Esophagus muscularis mucosa (tissue), 4 donors: Measurements from ENCODE around the gene IL21. TPM values are rescaled to one million over a fixed set of nuclear protein-coding genes. Genes with fewer than 3 reads are reported as not detected.
A peak's percentile ranks its signal among the peaks of the same experiment; 100 is the strongest.
"Not testable (repeated sequence)": the region's sequence is repeated elsewhere in the genome, so short reads cannot be mapped to it uniquely, and the experiment has no call there.

Experiments
- DNase-seq: peaks from one replicate; pipeline ENCODE4 v3.0.0-alpha.2; 2017; ENCODE audit errors: extremely low spot score
- H3K27ac ChIP-seq, 4 donors: fragments of 200-600 bp; sonication (generic); replicated peaks in 1 of 4; 1 replicate in 3 of 4; 2 replicates in 1 of 4; pipeline ENCODE4 v1.5.1; 2016 to 2019; ENCODE audit warnings: mild to moderate bottlenecking in 1 of 4
- H3K27me3 ChIP-seq, 4 donors: fragments of 200-600 bp; sonication (generic); one replicate each; pipeline versions ENCODE4 v1.5.1 to v1.6.0; 2016 to 2019
- H3K36me3 ChIP-seq, 4 donors: fragments of 200-600 bp; sonication (generic); one replicate each; pipeline ENCODE4 v1.5.1; 2016 to 2019
- H3K4me1 ChIP-seq, 4 donors: fragments of 200-600 bp; sonication (generic); one replicate each; pipeline ENCODE4 v1.5.1; 2016 to 2019
- H3K4me3 ChIP-seq, 4 donors: fragments of 200-600 bp; sonication (generic); 1 replicate in 2 of 4; 2 replicates in 2 of 4; pipeline ENCODE4 v1.5.1; 2016 to 2019; ENCODE audit warnings: mild to moderate bottlenecking in 4 of 4, moderate library complexity in 1 of 4
- H3K9me3 ChIP-seq, 4 donors: fragments of 200-600 bp; sonication (generic); 1 replicate in 3 of 4; 2 replicates in 1 of 4; pipeline ENCODE4 v1.5.1; 2016 to 2019
- EP300 ChIP-seq: sonication (generic); formaldehyde crosslinking; IDR thresholded peaks from one replicate; pipeline ENCODE4 v1.6.1; 2017; ENCODE audit warnings: antibody characterized with exemption
- POLR2A ChIP-seq: fragments of 450-650 bp; IDR thresholded peaks from one replicate; pipeline ENCODE4 v1.6.1; 2017; ENCODE audit warnings: antibody characterized with exemption, moderate library complexity, mild to moderate bottlenecking, low read depth
- POLR2AphosphoS5 ChIP-seq, 2 donors: sonication (generic); formaldehyde crosslinking; IDR thresholded peaks; one replicate each; pipeline ENCODE4 v1.6.1; 2017; ENCODE audit warnings: antibody characterized with exemption in 2 of 2
- WGBS: methylation state at CpG from one replicate; pipeline ENCODE4 v1.1.5; 2018; 5-methylcytosine and 5-hydroxymethylcytosine counted together
- intact Hi-C: fragments of 100-400 bp; cut with DNase I; formaldehyde crosslinking; loops from one replicate; pipeline ENCODE4 v1.15.1; 2023
- total RNA-seq, 4 donors: library from RNA; depleted of rRNA; stranded (reverse); fragments of >200 nt; gene quantifications; one replicate each; pipeline versions ENCODE4 v1.1.0 to v1.2.1, GENCODE V29; 2016
- TF ChIP-seq, protein P1 (sequence below), 3 experiments: fragments of 200-600 bp in 2 of 3; fragments of 450-650 bp in 1 of 3; sonication (generic) in 2 of 3; IDR thresholded peaks; one replicate each; pipeline ENCODE4 v1.5.1; 2017 to 2019; ENCODE audit warnings: antibody characterized with exemption in 3 of 3, mild to moderate bottlenecking in 2 of 3, moderate library complexity in 1 of 3

The IL21 gene
- total RNA-seq, 4 donors from 2014 or later, result not detected

DNA sequence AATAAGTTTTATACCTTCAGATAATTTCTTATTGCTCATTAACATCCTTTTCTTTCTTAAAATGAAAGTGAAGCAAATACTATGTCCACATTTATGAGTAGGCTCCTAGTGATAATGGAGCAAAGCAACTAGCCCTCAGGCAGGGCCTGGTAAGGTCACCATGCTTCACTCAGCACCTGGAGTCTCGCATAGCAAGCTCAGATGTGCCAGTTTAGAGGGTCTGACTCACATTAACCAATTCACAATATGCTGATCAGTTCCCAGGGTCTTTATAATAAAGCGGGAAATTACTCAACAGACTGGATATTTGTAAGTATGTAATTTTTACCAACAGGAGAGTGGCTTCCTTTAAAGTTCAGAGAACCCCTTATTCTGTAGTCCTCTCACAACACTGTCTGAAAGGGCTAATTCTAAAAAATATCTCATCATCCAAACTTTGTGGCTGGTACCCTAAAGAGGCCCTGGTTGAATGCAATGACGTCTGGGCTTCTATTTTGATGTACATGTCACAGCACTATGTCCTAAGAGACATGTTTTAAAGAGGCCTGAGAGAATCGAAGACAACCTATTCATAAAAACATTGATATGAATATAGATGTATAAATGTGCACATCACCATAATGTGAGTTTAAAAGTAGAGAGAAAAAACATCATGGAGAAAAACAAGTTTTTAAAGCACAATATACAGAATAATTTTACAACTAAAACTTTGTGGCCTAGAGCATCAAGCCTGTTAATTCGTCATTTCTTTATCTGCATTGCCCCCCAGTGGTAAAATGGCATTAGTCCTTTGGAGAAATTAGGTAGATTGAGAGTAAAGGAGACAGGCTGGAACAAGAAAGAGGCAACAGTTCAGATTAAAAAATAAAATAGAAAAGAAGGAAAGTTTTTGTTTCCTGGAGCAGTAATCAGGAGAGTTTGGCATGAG, 44.3 kb downstream of the IL21 start:
- WGBS, result 69% methylated on average over 5 of the region's 5 CpGs
- intact Hi-C loops, result no loop called here
- Histone ChIP-seq H3K9me3 (no peaks in the 10 kb centered on the region), H3K36me3 (no peaks in the 10 kb centered on the region), H3K4me1 (no peaks in the 10 kb centered on the region), H3K27me3 (no peaks in the 10 kb centered on the region), H3K27ac (no peak overlapping the region), H3K4me3 (no peak overlapping the region)
- no peak for TF ChIP-seq EP300
- TF ChIP-seq, protein P1, sequence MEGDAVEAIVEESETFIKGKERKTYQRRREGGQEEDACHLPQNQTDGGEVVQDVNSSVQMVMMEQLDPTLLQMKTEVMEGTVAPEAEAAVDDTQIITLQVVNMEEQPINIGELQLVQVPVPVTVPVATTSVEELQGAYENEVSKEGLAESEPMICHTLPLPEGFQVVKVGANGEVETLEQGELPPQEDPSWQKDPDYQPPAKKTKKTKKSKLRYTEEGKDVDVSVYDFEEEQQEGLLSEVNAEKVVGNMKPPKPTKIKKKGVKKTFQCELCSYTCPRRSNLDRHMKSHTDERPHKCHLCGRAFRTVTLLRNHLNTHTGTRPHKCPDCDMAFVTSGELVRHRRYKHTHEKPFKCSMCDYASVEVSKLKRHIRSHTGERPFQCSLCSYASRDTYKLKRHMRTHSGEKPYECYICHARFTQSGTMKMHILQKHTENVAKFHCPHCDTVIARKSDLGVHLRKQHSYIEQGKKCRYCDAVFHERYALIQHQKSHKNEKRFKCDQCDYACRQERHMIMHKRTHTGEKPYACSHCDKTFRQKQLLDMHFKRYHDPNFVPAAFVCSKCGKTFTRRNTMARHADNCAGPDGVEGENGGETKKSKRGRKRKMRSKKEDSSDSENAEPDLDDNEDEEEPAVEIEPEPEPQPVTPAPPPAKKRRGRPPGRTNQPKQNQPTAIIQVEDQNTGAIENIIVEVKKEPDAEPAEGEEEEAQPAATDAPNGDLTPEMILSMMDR (IDR thresholded peaks at IDR 0.05), result peak in 2 of 3 experiments; percentile 13 to 40
- no peak for DNase-seq

DNA sequence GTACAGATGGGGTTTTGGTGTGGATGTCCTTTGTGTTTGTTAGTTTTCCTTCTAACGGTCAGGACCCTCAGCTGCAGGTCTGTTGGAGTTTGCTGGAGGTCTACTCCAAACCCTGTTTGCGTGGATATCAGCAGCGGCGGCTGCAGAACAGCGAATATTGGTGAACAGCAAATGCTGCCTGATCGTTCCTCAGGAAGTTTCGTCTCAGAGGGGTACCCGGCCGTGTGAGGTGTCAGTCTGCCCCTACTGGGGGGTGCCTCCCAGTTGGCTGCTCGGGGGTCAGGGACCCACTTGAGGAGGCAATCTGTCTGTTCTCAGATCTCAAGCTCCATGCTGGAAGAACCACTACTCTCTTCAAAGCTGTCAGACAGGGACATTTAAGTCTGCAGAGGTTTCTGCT, 46.5 kb downstream of the IL21 start:
- H3K4me1 ChIP-seq, H3K36me3 ChIP-seq, intact Hi-C loops, H3K9me3 ChIP-seq, H3K27ac ChIP-seq, H3K4me3 ChIP-seq, H3K27me3 ChIP-seq, DNase-seq: not testable (repeated sequence)
- WGBS, result 87% methylated on average over 10 of the region's 10 CpGs

DNA sequence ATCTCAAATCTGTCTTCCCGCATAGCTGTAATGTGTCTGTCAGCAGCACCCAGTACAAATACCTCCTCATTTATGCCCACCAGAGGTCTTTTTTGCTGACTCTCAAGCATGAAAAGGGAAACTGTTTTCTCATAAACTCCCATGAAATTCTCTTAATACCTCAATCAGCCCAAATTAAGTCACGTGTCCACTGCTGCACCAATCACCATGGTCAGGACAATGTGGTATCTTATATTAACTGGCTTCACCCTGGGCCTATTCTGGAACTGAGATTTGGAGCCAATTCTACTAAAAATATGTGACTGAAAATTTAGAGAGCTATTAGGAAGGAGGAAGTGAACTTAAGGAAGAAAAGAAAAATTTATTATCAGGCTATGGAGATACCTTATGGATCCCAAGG, 58.4 kb downstream of the IL21 start:
- Histone ChIP-seq H3K9me3 (peaks cover 0 to 8% (median 3%) of the 10 kb centered on the region in 4 donors), H3K27me3 (no peaks in the 10 kb centered on the region), H3K27ac (no peak overlapping the region), H3K4me3 (no peak overlapping the region), H3K4me1 (no peaks in the 10 kb centered on the region), H3K36me3 (no peaks in the 10 kb centered on the region)
- intact Hi-C loops, result no loop called here
- DNase-seq, result no peak
- WGBS, result 54% methylated on average over 2 of the region's 2 CpGs
- TF ChIP-seq, protein P1 (IDR thresholded peaks at IDR 0.05), result no peak
- no peak for TF ChIP-seq EP300
- TF ChIP-seq POLR2A, result no peak
- TF ChIP-seq POLR2AphosphoS5 (IDR thresholded peaks at IDR 0.05), result no peak

Other genes with a start within 250 kb of the IL21 start
- gene ADAD1, start 242.1 kb downstream of the IL21 start, total RNA-seq, result not detected
- gene IL2, start 164.3 kb downstream of the IL21 start, total RNA-seq, result not detected
- gene BBS12, start 111.6 kb upstream of the IL21 start, total RNA-seq, result 1 to 10 TPM; 3.0 to 5.7 (median 4.0) TPM
- 10 to 100 TPM; 27.0 to 46.4 (median 32.1) TPM for gene FGF2, start 205.8 kb upstream of the IL21 start, total RNA-seq